Lower lobe of right lung (tissue), 2 donors: ENCODE measurements around the gene YDJC. TPM values are rescaled to one million over a fixed set of nuclear protein-coding genes. Genes with fewer than 3 reads are reported as not detected.

ENCODE experiments used
- ATAC-seq, 2 donors: fragments of 200-7000 bp; cut with Tn5 transposase; one replicate each; pipeline ENCODE4 v1.9.1; 2020 to 2022; ENCODE audit warnings: mild to moderate bottlenecking in 2 of 2, moderate library complexity in 2 of 2
- DNase-seq: peaks from one replicate; pipeline ENCODE4 v3.0.0-alpha.2; 2020
- H3K27ac ChIP-seq: fragments of 200-600 bp; one replicate; pipeline ENCODE4 v1.8.0; 2022
- H3K27me3 ChIP-seq: fragments of 200-600 bp; one replicate; pipeline ENCODE4 v1.8.0; 2022; ENCODE audit warnings: low read depth
- H3K36me3 ChIP-seq: fragments of 200-600 bp; one replicate; pipeline ENCODE4 v1.8.0; 2022; ENCODE audit warnings: mild to moderate bottlenecking
- H3K4me1 ChIP-seq: fragments of 200-600 bp; one replicate; pipeline ENCODE4 v1.8.0; 2022
- H3K4me3 ChIP-seq: fragments of 200-600 bp; one replicate; pipeline ENCODE4 v1.8.0; 2022; ENCODE audit warnings: mild to moderate bottlenecking
- H3K9me3 ChIP-seq: fragments of 200-600 bp; one replicate; pipeline ENCODE4 v1.8.0; 2022
- CTCF ChIP-seq: fragments of 200-600 bp; IDR thresholded peaks from one replicate; pipeline ENCODE4 v1.8.0; 2022; ENCODE audit warnings: antibody characterized with exemption, mild to moderate bottlenecking
- intact Hi-C: fragments of 100-400 bp; cut with DNase I; formaldehyde crosslinking; loops from one replicate; pipeline ENCODE4 v1.11.0; 2022
- total RNA-seq: library from RNA; stranded (reverse); fragmentation: NEBNext Ultra II Directional; extraction: Animal tissue kit (Norgen Biotek cat#: 25700); gene quantifications from one replicate; pipeline ENCODE4 v1.2.1, GENCODE V29; 2021
- donor health status: DM: no; HTN: yes; CAD: no; lungs with severe emphysema.

YDJC gene
- total RNA-seq, 1 donor from 2014 or later: 13.1 TPM

GRCh38 chr22:21657020-21657359 is 27.2 kb upstream of the YDJC start:
- intact Hi-C loops: no loop called here
- Histone ChIP-seq H3K27ac (peak overlapping the region; percentile 56), H3K4me3 (peak overlapping the region; percentile 76), H3K9me3 (no peaks in the 10 kb centered on the region), H3K4me1 (peaks cover 20% of the 10 kb centered on the region), H3K36me3 (no peaks in the 10 kb centered on the region), H3K27me3 (no peaks in the 10 kb centered on the region)
- TF ChIP-seq CTCF: no peak
- ATAC-seq: no peak
- no peak for DNase-seq

- H3K9me3 ChIP-seq: no peaks in the 10 kb centered on the region
- peak overlapping the region; percentile 6 for H3K27ac ChIP-seq
- H3K27me3 ChIP-seq: no peaks in the 10 kb centered on the region
- ATAC-seq (no peak), DNase-seq (no peak)
- no peak for TF ChIP-seq CTCF
- peak overlapping the region; percentile 72 for H3K4me3 ChIP-seq
- H3K4me1 ChIP-seq: peaks cover 28% of the 10 kb centered on the region
- peaks cover 14% of the 10 kb centered on the region for H3K36me3 ChIP-seq
- intact Hi-C loops: no loop called here
Observed at GRCh38 chr22:21652547-21653545, 23.0 kb upstream of the YDJC start.

- intact Hi-C loops: no loop called here
- TF ChIP-seq CTCF: no peak
- H3K27ac ChIP-seq: peak overlapping the region; percentile 6
- DNase-seq (peak; percentile 91), ATAC-seq (peak; percentile 92 to 96)
- no peaks in the 10 kb centered on the region for H3K27me3 ChIP-seq
- H3K36me3 ChIP-seq: peaks cover 14% of the 10 kb centered on the region
- H3K4me1 ChIP-seq: peaks cover 20% of the 10 kb centered on the region
- peak overlapping the region; percentile 72 for H3K4me3 ChIP-seq
- H3K9me3 ChIP-seq: no peaks in the 10 kb centered on the region
Observed at GRCh38 chr22:21652010-21652546, 22.3 kb upstream of the YDJC start.

- no peak for DNase-seq
- ATAC-seq: peak in 1 of 2 donors; percentile 29
- Histone ChIP-seq H3K27me3 (no peaks in the 10 kb centered on the region), H3K9me3 (no peaks in the 10 kb centered on the region), H3K4me3 (peak overlapping the region; percentile 72), H3K36me3 (peaks cover 14% of the 10 kb centered on the region), H3K27ac (no peak overlapping the region), H3K4me1 (peaks cover 23% of the 10 kb centered on the region)
- TF ChIP-seq CTCF: no peak
- intact Hi-C loops: no loop called here
Observed at GRCh38 chr22:21651521-21652009, 21.7 kb upstream of the YDJC start.

- H3K4me3 ChIP-seq: peak overlapping the region; percentile 72
- H3K27me3 ChIP-seq: no peaks in the 10 kb centered on the region
- H3K9me3 ChIP-seq: no peaks in the 10 kb centered on the region
- intact Hi-C loops: no loop called here
- H3K4me1 ChIP-seq: peaks cover 26% of the 10 kb centered on the region
- no peak for ATAC-seq
- H3K36me3 ChIP-seq: peaks cover 14% of the 10 kb centered on the region
- no peak overlapping the region for H3K27ac ChIP-seq
- no peak for TF ChIP-seq CTCF
- DNase-seq: no peak
Observed at GRCh38 chr22:21650823-21651520, 21.1 kb upstream of the YDJC start.
